ENCODE results near the gene NEBL.

NEBL gene

GRCh38 chr10:20795391-20795790 lies 101.7 kb downstream of the NEBL start:
- DNase-seq (ENCODE audit: low read depth, low spot score), result no peak

GRCh38 chr10:20785174-20785573 lies 111.9 kb downstream of the NEBL start:
- no peak for DNase-seq (ENCODE audit: low read depth, low spot score)

- no peak for DNase-seq (ENCODE audit: low read depth, low spot score)
These were observed 118.9 kb downstream of the NEBL start for GRCh38 chr10:20778008-20778757.

GRCh38 chr10:20776384-20777118 lies 120.6 kb downstream of the NEBL start:
- DNase-seq (ENCODE audit: low read depth, low spot score), result no peak

GRCh38 chr10:20771051-20771450 lies 126.1 kb downstream of the NEBL start:
- no peak for DNase-seq (ENCODE audit: low read depth, low spot score)

- DNase-seq (ENCODE audit: low read depth, low spot score), result no peak
These were observed 127.6 kb downstream of the NEBL start for GRCh38 chr10:20769481-20769880.

- peak; percentile 51 for DNase-seq (ENCODE audit: low read depth, low spot score)
These were observed 128.3 kb downstream of the NEBL start for GRCh38 chr10:20768843-20769242.

- DNase-seq (ENCODE audit: low read depth, low spot score), result peak; percentile 52
These were observed 130.1 kb downstream of the NEBL start for GRCh38 chr10:20767028-20767427.

GRCh38 chr10:20765066-20765465 lies 132.0 kb downstream of the NEBL start:
- no peak for DNase-seq (ENCODE audit: low read depth, low spot score)

GRCh38 chr10:20760460-20760859 lies 136.7 kb downstream of the NEBL start:
- peak; percentile 11 for DNase-seq (ENCODE audit: low read depth, low spot score)

- no peak for DNase-seq (ENCODE audit: low read depth, low spot score)
These were observed 148.6 kb downstream of the NEBL start for GRCh38 chr10:20748551-20748950.

- DNase-seq (ENCODE audit: low read depth, low spot score), result no peak
These were observed 149.3 kb downstream of the NEBL start for GRCh38 chr10:20747782-20748181.

GRCh38 chr10:20746856-20747255 lies 150.3 kb downstream of the NEBL start:
- no peak for DNase-seq (ENCODE audit: low read depth, low spot score)

GRCh38 chr10:20745556-20746375 lies 151.3 kb downstream of the NEBL start:
- DNase-seq (ENCODE audit: low read depth, low spot score), result no peak

- DNase-seq (ENCODE audit: low read depth, low spot score), result peak; percentile 53
These were observed 152.3 kb downstream of the NEBL start for GRCh38 chr10:20744821-20745220.

GRCh38 chr10:20743942-20744341 lies 153.2 kb downstream of the NEBL start:
- DNase-seq (ENCODE audit: low read depth, low spot score), result no peak

- no peak for DNase-seq (ENCODE audit: low read depth, low spot score)
These were observed 154.2 kb downstream of the NEBL start for GRCh38 chr10:20742737-20743541.

- DNase-seq (ENCODE audit: low read depth, low spot score), result no peak
These were observed 157.0 kb downstream of the NEBL start for GRCh38 chr10:20740120-20740519.

- no peak for DNase-seq (ENCODE audit: low read depth, low spot score)
These were observed 160.0 kb downstream of the NEBL start for GRCh38 chr10:20737107-20737506.
